Measurements from ENCODE around the gene PRIM2.
"Not testable (repeated sequence)": the region's sequence is repeated elsewhere in the genome, so short reads cannot be mapped to it uniquely, and the experiment has no call there.

The PRIM2 gene, protein sequence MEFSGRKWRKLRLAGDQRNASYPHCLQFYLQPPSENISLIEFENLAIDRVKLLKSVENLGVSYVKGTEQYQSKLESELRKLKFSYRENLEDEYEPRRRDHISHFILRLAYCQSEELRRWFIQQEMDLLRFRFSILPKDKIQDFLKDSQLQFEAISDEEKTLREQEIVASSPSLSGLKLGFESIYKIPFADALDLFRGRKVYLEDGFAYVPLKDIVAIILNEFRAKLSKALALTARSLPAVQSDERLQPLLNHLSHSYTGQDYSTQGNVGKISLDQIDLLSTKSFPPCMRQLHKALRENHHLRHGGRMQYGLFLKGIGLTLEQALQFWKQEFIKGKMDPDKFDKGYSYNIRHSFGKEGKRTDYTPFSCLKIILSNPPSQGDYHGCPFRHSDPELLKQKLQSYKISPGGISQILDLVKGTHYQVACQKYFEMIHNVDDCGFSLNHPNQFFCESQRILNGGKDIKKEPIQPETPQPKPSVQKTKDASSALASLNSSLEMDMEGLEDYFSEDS

GRCh38 chr6:57317060-57317943 lies at the start of gene PRIM2:
Gene PRIM2, plus strand, starts transcription at chr6:57317630. Its CDS starts 816 bp downstream, at chr6:57318446.
- DNase-seq = peak; percentile 84

DNA sequence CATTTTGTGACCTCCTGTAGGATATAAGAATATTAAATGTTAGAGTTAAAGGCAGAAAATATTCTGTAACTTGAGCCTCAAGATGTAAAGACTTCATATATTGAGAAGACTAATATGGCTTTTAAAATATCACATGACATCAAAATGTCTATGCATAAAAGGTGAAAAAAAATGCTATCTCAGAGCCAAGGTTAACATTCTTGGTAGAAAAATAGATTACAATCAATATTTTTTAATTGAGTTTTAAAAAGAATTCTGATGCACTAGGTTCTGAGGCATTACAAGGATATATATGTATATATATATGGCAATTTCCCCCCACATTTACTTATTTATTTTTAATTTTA lies 49.2 kb upstream of the PRIM2 start:
- DNase-seq = no peak

GRCh38 chr6:57274113-57274824 lies 43.2 kb upstream of the PRIM2 start:
- DNase-seq = not testable (repeated sequence)

DNA sequence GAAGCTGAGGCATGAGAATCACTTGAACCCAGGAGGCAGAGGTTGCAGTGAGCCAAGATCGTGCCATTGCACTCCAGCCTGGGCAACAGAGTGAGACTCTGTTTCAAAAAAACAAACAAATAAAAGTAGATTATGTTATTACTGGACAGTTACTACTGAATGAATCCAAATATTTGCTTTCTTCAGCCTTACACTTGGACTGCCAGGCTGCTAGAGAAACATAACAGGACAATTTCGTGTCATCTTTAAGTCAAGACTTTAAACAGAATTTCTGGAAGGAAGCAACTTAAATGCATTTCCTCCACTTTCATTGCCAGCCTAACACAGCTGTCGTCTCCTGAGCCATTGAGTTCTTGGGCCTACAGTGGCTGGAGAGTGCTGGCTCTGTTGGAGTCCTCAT lies 42.0 kb upstream of the PRIM2 start:
- DNase-seq = no peak

- DNase-seq = no peak
These were observed 40.5 kb upstream of the PRIM2 start for GRCh38 chr6:57276946-57277345.

DNA sequence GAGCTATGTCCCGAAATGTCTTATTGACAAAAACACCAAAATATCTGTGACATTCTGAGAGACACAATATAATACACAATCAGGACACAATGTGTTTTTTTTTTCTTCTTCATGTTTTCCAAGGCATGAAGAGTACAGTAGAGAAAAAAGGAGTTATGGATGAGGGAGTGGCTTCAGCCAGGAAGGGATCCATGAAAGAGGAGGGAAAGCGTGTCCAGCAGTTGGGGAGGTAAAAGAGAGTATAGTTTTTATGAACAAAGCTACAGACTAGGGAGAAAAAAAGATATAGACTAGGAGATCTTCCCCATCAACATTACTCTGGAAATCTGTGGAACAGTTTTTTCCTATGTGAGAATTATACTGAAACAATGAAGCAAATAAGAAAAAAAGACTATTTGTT lies 38.9 kb upstream of the PRIM2 start:
- DNase-seq = no peak

- DNase-seq = no peak
These were observed 38.4 kb upstream of the PRIM2 start for GRCh38 chr6:57279013-57279412.

DNA sequence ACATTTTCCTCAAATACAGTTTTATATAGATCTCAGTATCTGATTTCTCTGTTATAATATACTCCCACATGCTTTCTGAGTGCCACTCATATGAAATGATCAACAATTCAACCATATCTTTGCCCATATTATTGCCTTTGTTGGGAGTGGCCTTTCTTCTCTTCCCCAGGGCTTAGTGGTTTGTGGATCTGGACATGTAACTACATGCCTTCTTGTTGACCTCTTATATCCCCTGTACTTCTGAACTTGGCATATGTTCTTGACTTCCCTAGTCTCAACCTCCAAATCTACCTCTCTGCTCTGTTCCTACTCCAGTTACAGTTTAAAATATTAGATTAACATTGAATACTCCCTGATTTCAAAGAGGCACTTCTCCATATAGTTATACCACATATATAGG lies 34.3 kb upstream of the PRIM2 start:
- no peak for DNase-seq

DNA sequence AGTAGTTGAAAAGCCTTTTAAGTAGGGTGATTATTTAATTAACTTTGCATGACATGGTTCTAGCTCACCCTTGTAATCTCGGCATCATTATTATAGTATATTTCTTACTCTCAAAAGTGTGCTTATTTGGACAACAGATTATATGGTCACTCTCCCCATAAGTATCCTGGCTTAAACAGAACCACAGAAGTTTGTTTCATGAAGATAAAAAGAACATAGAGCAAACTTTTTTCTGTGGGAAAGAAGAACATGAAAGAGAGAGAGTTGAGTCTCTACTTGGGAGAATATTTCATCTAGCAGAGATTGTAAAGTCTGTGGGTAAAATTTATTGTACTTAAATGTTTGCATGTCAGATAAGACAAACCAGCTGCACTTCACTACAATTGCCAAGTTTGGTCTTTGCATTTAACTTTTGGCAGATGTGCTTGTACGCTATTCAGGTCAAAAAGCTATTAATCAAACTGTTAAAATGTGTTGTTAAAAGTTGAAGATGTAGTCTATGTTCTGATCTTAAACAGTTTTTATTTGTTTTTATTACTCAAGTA lies 33.4 kb upstream of the PRIM2 start:
- DNase-seq = no peak

GRCh38 chr6:57288136-57288535 lies 29.3 kb upstream of the PRIM2 start:
- not testable (repeated sequence) for DNase-seq

GRCh38 chr6:57293472-57293871 lies 24.0 kb upstream of the PRIM2 start:
- DNase-seq = not testable (repeated sequence)

GRCh38 chr6:57294862-57295445 lies 22.5 kb upstream of the PRIM2 start:
- no peak for DNase-seq

GRCh38 chr6:57297505-57297904 lies 19.9 kb upstream of the PRIM2 start:
- no peak for DNase-seq

DNA sequence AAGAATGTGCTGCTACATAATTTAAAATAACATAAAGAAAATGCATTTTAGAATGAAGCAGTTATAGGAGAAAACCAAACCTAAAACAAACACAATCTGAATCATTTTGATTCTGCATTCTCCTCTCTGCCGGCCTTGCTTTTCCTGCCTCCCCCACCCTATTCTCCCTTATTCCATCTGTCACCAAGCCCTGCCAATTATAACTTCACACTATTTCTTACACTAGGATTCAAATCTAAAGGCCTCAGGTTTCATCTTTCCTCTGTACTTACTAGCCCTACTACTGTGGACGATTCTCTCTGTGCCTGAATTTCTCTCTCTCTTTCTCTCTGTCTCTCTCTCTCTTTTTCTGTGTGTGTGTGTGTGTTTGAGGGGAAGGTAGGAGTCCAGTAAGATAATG lies 18.7 kb upstream of the PRIM2 start:
- DNase-seq = no peak

DNA sequence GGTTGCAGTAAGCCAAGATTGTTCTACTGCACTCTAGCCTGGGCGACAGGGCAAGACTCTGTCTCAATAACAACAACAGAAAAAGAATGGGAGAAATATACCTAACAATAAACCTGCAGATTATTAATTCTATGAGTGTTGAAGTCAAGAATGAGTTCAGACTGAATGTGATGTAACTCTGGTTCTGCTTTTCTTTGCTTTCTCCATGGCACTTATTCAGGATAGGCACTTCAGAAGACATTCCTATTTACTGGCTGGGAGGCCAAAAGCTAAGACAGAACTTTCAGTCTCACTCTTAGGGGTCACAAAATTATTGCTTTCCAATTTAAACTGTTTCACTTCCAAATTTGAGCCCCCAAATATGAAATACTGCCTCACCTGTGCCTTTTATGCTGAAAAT lies 15.7 kb upstream of the PRIM2 start:
- DNase-seq = no peak

GRCh38 chr6:57302477-57302876 lies 15.0 kb upstream of the PRIM2 start:
- no peak for DNase-seq

GRCh38 chr6:57303931-57304681 lies 13.3 kb upstream of the PRIM2 start:
- peak; percentile 39 for DNase-seq

- DNase-seq = no peak
These were observed 12.3 kb upstream of the PRIM2 start for GRCh38 chr6:57305107-57305506.

GRCh38 chr6:57305761-57306160 lies 11.7 kb upstream of the PRIM2 start:
- peak; percentile 77 for DNase-seq

DNA sequence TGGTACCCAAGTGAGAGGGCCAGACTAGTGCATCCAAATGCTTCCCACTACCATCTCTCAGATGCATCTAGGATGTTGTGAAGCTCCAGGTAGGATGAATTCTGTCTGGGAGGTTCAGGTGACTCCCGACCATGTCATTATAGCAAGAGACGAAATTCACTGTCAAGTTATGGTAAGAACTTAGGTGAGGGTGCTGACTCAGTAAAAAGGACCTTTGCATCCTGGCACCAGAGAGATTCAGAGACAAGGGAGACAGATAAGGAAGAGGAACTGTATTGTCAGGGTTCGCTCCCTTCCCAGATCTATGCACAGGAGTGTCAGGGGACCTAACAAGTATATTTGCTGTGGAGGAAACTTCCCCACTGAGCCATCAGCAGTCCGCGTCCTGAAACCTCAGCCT lies 11.2 kb upstream of the PRIM2 start:
- no peak for DNase-seq

GRCh38 chr6:57307850-57308249 lies 9.6 kb upstream of the PRIM2 start:
- peak; percentile 11 for DNase-seq

- not testable (repeated sequence) for DNase-seq
These were observed 8.7 kb upstream of the PRIM2 start for GRCh38 chr6:57308755-57309154.

Data from HCEC 1CT (cell line).